Thyroid gland (tissue), 4 donors: ENCODE measurements around the gene SEZ6L.

Experiments used
- POLR2A ChIP-seq, 2 donors: fragments of 450-650 bp; IDR thresholded peaks; one replicate each; pipeline ENCODE4 v1.6.1; 2017; ENCODE audit warnings: antibody characterized with exemption in 2 of 2, mild to moderate bottlenecking in 2 of 2, moderate library complexity in 1 of 2
- TF ChIP-seq, protein P1 (sequence below), 6 experiments: fragments of 200-600 bp in 3 of 6; fragments of 450-650 bp in 3 of 6; sonication (generic) in 3 of 6; IDR thresholded peaks; one replicate each; pipeline ENCODE4 v1.5.1; 2016 to 2019; ENCODE audit warnings: antibody characterized with exemption in 6 of 6, mild to moderate bottlenecking in 2 of 6, inconsistent platforms in 1 of 6, moderate library complexity in 1 of 6

DNA sequence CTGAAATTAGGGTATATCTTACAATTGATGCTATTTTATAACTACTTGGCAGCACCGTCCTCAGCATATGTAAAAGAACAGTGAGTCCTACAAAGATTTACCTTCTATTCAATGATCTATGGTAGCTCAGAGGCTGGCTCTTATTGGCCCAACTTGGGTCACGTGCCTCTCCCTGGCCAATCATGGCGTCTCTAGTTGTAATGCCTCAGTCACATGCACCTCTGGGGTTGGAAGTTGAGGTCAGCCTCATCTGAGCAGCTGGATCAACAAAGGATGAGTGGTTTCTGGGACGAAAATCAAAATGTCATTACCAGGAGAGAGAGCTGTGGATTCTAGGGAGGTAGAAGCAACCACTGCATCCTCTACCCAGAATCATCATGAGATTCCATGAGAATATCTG, 236.9 kb downstream of the SEZ6L start:
- TF ChIP-seq, protein P1, sequence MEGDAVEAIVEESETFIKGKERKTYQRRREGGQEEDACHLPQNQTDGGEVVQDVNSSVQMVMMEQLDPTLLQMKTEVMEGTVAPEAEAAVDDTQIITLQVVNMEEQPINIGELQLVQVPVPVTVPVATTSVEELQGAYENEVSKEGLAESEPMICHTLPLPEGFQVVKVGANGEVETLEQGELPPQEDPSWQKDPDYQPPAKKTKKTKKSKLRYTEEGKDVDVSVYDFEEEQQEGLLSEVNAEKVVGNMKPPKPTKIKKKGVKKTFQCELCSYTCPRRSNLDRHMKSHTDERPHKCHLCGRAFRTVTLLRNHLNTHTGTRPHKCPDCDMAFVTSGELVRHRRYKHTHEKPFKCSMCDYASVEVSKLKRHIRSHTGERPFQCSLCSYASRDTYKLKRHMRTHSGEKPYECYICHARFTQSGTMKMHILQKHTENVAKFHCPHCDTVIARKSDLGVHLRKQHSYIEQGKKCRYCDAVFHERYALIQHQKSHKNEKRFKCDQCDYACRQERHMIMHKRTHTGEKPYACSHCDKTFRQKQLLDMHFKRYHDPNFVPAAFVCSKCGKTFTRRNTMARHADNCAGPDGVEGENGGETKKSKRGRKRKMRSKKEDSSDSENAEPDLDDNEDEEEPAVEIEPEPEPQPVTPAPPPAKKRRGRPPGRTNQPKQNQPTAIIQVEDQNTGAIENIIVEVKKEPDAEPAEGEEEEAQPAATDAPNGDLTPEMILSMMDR (IDR thresholded peaks at IDR 0.05) = no peak
- TF ChIP-seq POLR2A (IDR thresholded peaks at IDR 0.05) = no peak
